ENCODE data around the gene SOD2.
"Not testable (repeated sequence)": the region's sequence is repeated elsewhere in the genome, so short reads cannot be mapped to it uniquely, and the experiment has no call there.

Gene SOD2

DNA sequence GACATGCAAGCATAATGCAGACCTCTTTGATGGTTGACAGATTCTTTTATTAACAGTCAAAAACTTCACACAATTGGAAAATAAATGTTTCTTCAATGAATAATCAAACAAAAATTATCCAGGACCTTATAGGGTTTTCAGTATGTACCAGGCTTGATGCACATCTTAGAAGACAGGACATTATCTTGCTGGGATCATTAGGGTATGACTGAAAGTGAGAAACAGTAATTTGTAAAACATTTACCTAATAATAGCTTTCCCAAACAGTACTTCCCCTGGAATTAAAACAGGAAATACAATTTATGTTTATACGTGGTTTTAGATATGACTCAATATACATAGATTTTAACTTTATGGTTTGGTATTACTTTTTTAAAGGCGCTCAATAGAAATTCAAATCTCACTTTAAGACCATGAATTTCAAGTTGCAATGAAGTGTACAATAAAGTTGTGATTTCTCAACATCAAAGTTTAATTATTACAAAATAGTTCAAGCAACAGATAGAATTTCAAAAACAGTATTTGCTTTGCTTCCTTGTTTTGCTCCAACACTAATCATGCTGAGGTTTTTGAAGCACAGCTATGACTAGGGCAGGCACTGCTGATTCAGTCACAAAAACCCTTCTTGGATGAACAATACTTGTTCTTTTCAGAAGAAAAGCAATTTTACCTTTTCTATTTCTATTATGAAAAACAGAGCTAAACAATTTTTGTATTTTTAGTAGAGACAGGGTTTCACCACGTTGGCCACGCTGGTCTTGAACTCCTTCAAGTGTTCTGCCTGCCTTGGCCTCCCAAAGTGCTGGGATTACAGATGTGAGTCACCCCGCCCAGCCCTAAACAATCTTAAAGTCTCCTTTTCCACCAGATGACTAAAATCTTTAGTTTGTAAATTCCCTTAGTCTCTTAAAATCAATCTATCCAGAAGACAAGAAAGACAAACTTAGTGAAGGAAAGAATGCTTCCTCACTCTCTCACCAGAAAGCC lies 13.7 kb downstream of the SOD2 start:
- H3K27ac ChIP-seq = no peak overlapping the region
- TF ChIP-seq, protein P1, sequence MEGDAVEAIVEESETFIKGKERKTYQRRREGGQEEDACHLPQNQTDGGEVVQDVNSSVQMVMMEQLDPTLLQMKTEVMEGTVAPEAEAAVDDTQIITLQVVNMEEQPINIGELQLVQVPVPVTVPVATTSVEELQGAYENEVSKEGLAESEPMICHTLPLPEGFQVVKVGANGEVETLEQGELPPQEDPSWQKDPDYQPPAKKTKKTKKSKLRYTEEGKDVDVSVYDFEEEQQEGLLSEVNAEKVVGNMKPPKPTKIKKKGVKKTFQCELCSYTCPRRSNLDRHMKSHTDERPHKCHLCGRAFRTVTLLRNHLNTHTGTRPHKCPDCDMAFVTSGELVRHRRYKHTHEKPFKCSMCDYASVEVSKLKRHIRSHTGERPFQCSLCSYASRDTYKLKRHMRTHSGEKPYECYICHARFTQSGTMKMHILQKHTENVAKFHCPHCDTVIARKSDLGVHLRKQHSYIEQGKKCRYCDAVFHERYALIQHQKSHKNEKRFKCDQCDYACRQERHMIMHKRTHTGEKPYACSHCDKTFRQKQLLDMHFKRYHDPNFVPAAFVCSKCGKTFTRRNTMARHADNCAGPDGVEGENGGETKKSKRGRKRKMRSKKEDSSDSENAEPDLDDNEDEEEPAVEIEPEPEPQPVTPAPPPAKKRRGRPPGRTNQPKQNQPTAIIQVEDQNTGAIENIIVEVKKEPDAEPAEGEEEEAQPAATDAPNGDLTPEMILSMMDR (conservative IDR thresholded peaks at IDR 0.05) = no peak

DNA sequence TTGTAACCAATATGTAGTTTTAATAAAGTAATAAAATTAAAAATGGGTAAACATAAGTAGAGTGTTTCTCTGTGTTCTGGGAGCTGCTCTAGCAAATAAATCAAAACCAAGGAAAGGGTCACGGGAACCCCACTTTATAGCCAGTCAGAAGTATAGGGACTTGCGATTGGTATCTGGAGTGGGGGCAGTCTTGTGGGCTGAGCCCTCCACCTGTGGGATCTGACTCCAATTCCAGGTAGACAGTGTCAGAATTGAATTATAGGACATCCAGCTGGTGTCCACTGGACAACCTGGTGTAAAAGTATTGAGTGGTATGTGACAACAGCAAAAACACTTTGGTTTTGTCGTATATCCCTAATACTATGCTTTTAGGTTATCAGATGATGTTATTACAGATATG lies 14.5 kb downstream of the SOD2 start:
- no peak overlapping the region for H3K27ac ChIP-seq
- TF ChIP-seq, protein P1 (conservative IDR thresholded peaks at IDR 0.05) = no peak

DNA sequence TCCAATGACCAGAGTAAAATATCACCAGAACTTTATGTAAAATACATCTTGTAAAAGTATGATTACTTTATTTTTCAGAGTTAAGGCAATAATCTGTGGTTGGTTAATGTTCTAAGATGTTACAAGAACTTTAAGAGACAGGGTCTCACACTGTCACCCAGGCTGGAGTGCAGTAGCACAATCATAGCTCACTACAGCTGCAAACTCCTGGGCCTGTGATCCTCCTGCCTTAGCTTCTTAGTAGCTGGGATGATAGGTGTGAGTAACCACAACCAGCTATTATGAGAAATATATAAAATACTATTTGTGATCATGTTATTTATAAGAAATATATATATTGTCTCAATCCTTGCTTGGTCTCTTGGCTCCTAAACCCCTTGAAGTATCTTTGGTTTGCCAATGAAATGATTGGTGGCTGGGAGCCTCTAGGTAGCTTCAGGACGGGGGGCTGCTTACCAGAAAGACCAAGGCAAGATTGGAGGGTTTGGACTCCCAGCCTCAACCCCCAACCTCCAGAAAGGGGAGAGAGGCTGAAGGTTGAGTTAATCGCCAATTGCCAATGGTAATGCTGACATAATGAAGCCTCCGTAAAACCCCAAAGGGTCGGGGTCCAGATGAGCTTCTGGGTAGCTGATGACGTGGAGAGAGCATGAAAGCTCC lies 15.4 kb downstream of the SOD2 start:
- H3K27ac ChIP-seq = no peak overlapping the region
- TF ChIP-seq, protein P1 (conservative IDR thresholded peaks at IDR 0.05) = no peak

DNA sequence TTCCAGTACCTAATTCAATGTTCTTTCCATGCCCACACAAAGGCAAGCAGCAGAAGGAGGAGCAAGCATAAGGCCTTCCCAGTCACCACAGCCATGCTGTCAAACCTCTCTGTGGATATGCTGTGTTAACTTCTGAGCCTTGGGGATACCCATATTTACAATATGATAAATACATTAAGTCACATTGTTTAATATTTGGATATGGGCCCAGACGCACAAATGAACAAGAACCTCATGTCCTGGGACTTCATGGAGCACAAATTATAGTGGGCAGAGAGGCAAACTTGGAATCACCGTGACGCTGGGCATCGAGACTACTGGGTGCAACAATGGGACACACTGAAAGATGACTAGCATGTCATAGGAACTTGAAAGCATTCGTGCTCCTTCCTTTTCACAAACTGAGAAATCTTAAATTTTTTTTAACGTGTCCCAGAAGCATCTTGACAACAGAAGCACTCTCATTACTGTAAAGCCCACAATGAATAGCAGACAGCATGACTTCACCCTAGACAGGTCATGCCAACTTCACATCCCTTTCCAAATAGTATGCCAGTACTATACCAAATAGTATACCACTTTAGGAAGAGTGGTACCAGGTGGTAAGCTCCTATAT lies 16.0 kb downstream of the SOD2 start:
- TF ChIP-seq, protein P1 (conservative IDR thresholded peaks at IDR 0.05) = no peak
- H3K27ac ChIP-seq = no peak overlapping the region

DNA sequence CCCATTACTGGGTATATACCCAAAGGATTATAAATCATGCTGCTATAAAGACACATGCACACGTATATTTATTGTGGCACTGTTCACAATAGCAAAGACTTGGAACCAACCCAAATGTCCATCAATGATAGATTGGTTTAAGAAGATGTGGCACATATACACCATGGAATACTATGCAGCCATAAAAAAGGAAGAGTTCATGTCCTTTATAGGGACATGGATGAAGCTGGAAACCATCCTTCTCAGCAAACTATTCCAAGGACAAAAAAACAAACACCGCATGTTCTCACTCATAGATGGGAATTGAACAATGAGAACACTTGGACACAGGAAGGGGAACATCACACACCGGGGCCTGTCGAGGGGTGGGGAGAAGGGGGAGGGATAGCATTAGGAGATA lies 16.8 kb downstream of the SOD2 start:
- not testable (repeated sequence) for H3K27ac ChIP-seq

DNA sequence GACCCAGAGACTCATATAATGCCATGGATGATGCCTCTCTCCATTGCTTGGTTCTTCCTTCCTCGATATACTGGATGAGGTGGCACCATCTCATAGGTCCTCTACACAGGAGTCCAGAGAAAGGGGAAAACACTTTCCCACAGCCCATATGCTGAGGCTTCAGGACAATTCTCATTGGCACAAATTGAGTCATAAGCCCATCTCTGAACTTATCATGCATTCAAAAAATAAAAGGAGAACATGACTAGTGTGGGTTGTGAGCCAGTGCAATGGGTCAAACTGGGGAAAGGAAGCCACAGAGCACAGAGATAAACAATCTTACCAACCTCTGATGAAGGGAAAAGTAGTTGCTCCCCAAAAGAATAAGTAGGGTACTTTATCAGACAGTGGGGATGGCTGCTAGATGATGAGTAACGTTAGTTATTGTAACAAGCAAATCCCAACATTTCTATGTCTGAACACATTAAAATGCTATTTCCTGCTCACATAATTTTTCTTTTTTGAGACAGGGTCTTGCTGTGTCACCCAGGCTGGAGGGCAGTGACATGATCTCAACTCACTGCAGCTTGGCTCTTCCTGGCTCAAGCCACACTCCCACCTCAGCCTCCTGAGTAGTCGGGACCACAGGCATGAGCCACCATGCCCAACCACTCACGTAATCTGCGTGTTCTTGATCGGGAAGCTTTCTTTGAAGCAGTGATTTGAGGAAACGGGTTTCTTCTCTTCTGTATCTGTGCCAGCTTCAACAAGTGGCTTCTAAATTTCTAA lies 27.0 kb downstream of the SOD2 start:
- TF ChIP-seq, protein P1 (conservative IDR thresholded peaks at IDR 0.05) = no peak

DNA sequence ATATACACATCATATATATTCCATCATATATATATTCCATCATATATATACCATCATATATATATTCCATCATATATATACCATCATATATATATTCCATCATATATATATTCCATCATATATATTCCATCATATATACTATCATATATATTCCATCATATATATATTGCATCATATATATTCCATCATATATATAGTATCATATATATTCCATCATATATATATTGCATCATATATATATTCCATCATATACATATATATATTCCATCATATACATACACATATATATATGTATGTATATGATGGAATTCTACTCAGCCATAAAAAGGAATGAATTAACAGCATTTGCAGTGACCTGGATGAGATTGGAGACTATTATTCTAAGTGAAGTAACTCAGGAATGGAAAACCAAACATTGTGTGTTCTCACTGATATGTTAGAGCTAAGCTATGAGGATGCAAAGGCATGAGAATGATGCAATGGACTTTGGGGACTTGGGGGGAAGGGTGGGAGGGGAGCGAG lies 29.6 kb downstream of the SOD2 start:
- not testable (repeated sequence) for H3K27ac ChIP-seq

More for the DNA sequence above, 27.0 kb downstream of the SOD2 start:
- no peak overlapping the region for H3K27ac ChIP-seq

DNA sequence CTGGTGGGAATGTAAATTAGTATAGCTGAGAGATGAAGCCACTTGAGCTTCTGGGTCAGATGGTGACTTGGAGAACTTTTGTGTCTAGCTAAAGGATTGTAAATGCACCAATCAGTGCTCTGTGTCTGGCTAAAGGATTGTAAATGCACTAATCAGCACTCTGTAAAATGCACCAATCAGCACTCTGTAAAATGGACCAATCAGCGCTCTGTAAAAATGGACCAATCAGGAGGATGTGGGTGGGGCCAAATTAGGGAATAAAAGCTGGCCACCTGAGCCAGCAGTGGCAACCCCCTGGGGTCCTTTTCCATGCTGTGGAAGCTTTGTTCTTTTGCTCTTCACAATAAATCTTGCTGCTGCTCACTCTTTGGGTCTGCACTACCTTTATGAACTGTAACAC lies 31.1 kb downstream of the SOD2 start:
- H3K27ac ChIP-seq = not testable (repeated sequence)

Data from VCaP (cell line).